Osteocyte (in vitro differentiated cells): Measurements from ENCODE around the gene PSMD1. TPM values are rescaled to one million over a fixed set of nuclear protein-coding genes. Genes with fewer than 3 reads are reported as not detected.

Experiments used
- DNase-seq: peaks from one replicate; pipeline ENCODE4 v3.0.0; 2021; ENCODE audit warnings: mixed read lengths; ENCODE audit not compliant: unreplicated experiment; ENCODE audit errors: extremely low spot score
- H3K27ac Mint-ChIP-seq: one replicate; pipeline ENCODE4 v1.8.0; 2021; ENCODE audit warnings: mild to moderate bottlenecking, mixed read lengths; ENCODE audit not compliant: unreplicated experiment
- H3K27me3 Mint-ChIP-seq: one replicate; pipeline ENCODE4 v1.8.0; 2021; ENCODE audit warnings: mixed read lengths; ENCODE audit not compliant: unreplicated experiment
- H3K36me3 Mint-ChIP-seq: one replicate; pipeline ENCODE4 v1.8.0; 2021; ENCODE audit warnings: mixed read lengths; ENCODE audit not compliant: unreplicated experiment
- H3K4me1 Mint-ChIP-seq: one replicate; pipeline ENCODE4 v1.8.0; 2021; ENCODE audit warnings: mixed read lengths; ENCODE audit not compliant: unreplicated experiment
- H3K4me3 Mint-ChIP-seq: one replicate; pipeline ENCODE4 v1.8.0; 2021; ENCODE audit warnings: mild to moderate bottlenecking, moderate library complexity, mixed read lengths; ENCODE audit not compliant: unreplicated experiment
- H3K9me3 Mint-ChIP-seq: one replicate; pipeline ENCODE4 v1.8.0; 2021; ENCODE audit warnings: mixed read lengths; ENCODE audit not compliant: unreplicated experiment
- CTCF ChIP-seq: fragments of 200-600 bp; sonication (generic); IDR thresholded peaks from 2 replicates; pipeline ENCODE4 v1.5.0; 2021; ENCODE audit warnings: antibody characterized with exemption, mild to moderate bottlenecking, moderate library complexity
- total RNA-seq: library from RNA; stranded (reverse); gene quantifications from 2 replicates; pipeline ENCODE4 v1.2.1, GENCODE V29; 2021

Gene PSMD1
- total RNA-seq, 1 donor from 2014 or later = 112 TPM

- Mint-ChIP-seq H3K4me1 (peaks cover 50% of the 10 kb centered on the region), H3K4me3 (no peak overlapping the region), H3K9me3 (no peaks in the 10 kb centered on the region), H3K27ac (peak overlapping the region; percentile 93), H3K36me3 (no peaks in the 10 kb centered on the region), H3K27me3 (no peaks in the 10 kb centered on the region)
- DNase-seq = no peak
- TF ChIP-seq CTCF = no peak
These were observed 133.2 kb downstream of the PSMD1 start for GRCh38 chr2:231189571-231190495.

GRCh38 chr2:231190531-231191197, 134.0 kb downstream of the PSMD1 start:
- peak overlapping the region; percentile 93 for H3K27ac Mint-ChIP-seq
- H3K4me3 Mint-ChIP-seq = no peak overlapping the region
- peaks cover 43% of the 10 kb centered on the region for H3K4me1 Mint-ChIP-seq
- no peaks in the 10 kb centered on the region for H3K36me3 Mint-ChIP-seq
- DNase-seq = no peak
- no peak for TF ChIP-seq CTCF
- H3K9me3 Mint-ChIP-seq = no peaks in the 10 kb centered on the region
- no peaks in the 10 kb centered on the region for H3K27me3 Mint-ChIP-seq

GRCh38 chr2:231191896-231192872, 135.5 kb downstream of the PSMD1 start:
- Mint-ChIP-seq H3K4me3 (no peak overlapping the region), H3K4me1 (peaks cover 38% of the 10 kb centered on the region), H3K27ac (peak overlapping the region; percentile 77), H3K36me3 (no peaks in the 10 kb centered on the region), H3K27me3 (no peaks in the 10 kb centered on the region), H3K9me3 (no peaks in the 10 kb centered on the region)
- DNase-seq = peak; percentile 91
- peak; percentile 86 for TF ChIP-seq CTCF

DNA sequence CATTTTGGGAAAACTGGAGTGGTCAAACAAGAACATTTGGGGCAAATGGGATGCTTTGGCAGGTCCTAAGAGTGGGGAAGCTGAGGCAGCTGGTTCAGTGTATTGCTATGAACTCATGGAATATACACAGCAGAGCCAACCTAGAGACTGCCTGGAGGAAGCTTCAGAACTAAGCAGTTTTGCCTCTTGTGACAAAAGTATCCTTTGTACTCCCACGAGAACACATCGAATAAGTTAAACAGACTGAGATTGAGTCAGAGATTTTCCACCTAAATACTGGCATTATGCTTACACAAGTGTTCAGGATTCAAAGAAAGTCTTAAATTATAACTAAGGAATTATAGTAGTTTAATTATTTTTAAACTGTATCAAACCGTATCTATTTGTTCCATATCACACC, 136.5 kb downstream of the PSMD1 start:
- no peaks in the 10 kb centered on the region for H3K36me3 Mint-ChIP-seq
- H3K9me3 Mint-ChIP-seq = no peaks in the 10 kb centered on the region
- no peaks in the 10 kb centered on the region for H3K27me3 Mint-ChIP-seq
- no peak for TF ChIP-seq CTCF
- H3K27ac Mint-ChIP-seq = peak overlapping the region; percentile 77
- no peak overlapping the region for H3K4me3 Mint-ChIP-seq
- H3K4me1 Mint-ChIP-seq = peaks cover 36% of the 10 kb centered on the region
- no peak for DNase-seq
